ENCODE measurements around the gene CILP2. TPM values are rescaled to one million over a fixed set of nuclear protein-coding genes. Genes with fewer than 3 reads are reported as not detected.

CILP2 gene
- polyA plus RNA-seq, 1 of the 3 experiments (the other 2 are of a cell fraction) = 1.9 TPM

GRCh38 chr19:19527371-19527656 is 10.8 kb upstream of the CILP2 start:
- Histone ChIP-seq H4K20me1 (ENCODE audit: insufficient read depth) (peaks cover 51% of the 10 kb centered on the region), H3K79me2 (ENCODE audit: insufficient read depth) (peaks cover 34% of the 10 kb centered on the region), H3K9ac (no peak overlapping the region), H3F3A (replicated peaks; ENCODE audit: insufficient read depth) (peaks cover 3% of the 10 kb centered on the region), H2AFZ (ENCODE audit: low read depth) (no peak overlapping the region), H3K4me2 (no peak overlapping the region), H3K4me1 (ENCODE audit: control insufficient read depth in 1 of 2, insufficient read depth in 2 of 2, low read depth in 1 of 2, low read length in 1 of 2) (peaks cover 0 to 11% of the 10 kb centered on the region in 2 experiments; a peak in 1 of 4 replicates), H3K4me3 (ENCODE audit: low read depth in 2 of 2, low read length in 1 of 2) (no peak overlapping the region), H3K9me2 (no peaks in the 10 kb centered on the region), H3K36me3 (replicated peaks in 1 of 2; ENCODE audit: control insufficient read depth in 1 of 2, insufficient read depth in 2 of 2, low read length in 1 of 2) (peaks cover 9 to 17% of the 10 kb centered on the region in 2 experiments), H3K27me3 (ENCODE audit: insufficient read depth) (no peaks in the 10 kb centered on the region), H3K27ac (ENCODE audit: low read depth in 2 of 2, low read length in 1 of 2) (no peak overlapping the region), H3K9me3 (no peaks in the 10 kb centered on the region)
- DNase-seq = no peak
- TF ChIP-seq FOXJ3 (CRISPR knock-in tag; IDR thresholded peaks at IDR 0.05) = no peak
- TF ChIP-seq MEF2A (IDR thresholded peaks at IDR 0.05; ENCODE audit: borderline replicate concordance, low read depth) = no peak
- TF ChIP-seq MAX (IDR thresholded peaks at IDR 0.05; ENCODE audit: low read depth) = no peak
- no peak for TF ChIP-seq JUND (IDR thresholded peaks at IDR 0.05)
- TF ChIP-seq SMC3 (IDR thresholded peaks at IDR 0.05; ENCODE audit: low read depth, low read length) = no peak
- no peak for TF ChIP-seq TEAD4 (IDR thresholded peaks at IDR 0.05; ENCODE audit: borderline replicate concordance, insufficient read depth)
- TF ChIP-seq USF2 (IDR thresholded peaks at IDR 0.05; ENCODE audit: borderline replicate concordance, low read depth, low read length) = no peak
- no peak for TF ChIP-seq GABPA (IDR thresholded peaks at IDR 0.05; ENCODE audit: low read depth)
- no peak for TF ChIP-seq RAD21 (IDR thresholded peaks at IDR 0.05; ENCODE audit: low read length)
- no peak for TF ChIP-seq RXRA (IDR thresholded peaks at IDR 0.05; ENCODE audit: borderline replicate concordance, low read depth)
- no peak for TF ChIP-seq MXI1 (IDR thresholded peaks at IDR 0.05; ENCODE audit: low read depth, low read length)
- no peak for TF ChIP-seq NRF1 (IDR thresholded peaks at IDR 0.05; ENCODE audit: low read depth, low read length)
- TF ChIP-seq TCF12 (IDR thresholded peaks at IDR 0.05) = no peak
- TF ChIP-seq GATA2 (CRISPR knock-in tag; IDR thresholded peaks at IDR 0.05) = no peak
- CTCF ChIA-PET = interaction anchor here (0.9 to 15.3 kb wide), 2 partner anchors 10 to 26 kb away, joined by 3 to 258 read pairs; no protein-coding TSS in a partner anchor
- WGBS (ENCODE audit: low lambda C conversion rate) = 96% methylated on average over 9 of the region's 9 CpGs
- POLR2A ChIA-PET = interaction anchor here (2.5 kb wide), 1 partner anchor 11 kb away, joined by 15 read pairs; the partner anchor contains the start of genes NDUFA13 and TSSK6

- H3K9ac ChIP-seq = no peak overlapping the region
- no peaks in the 10 kb centered on the region for H3K27me3 ChIP-seq (ENCODE audit: insufficient read depth)
- no peaks in the 10 kb centered on the region for H3K9me3 ChIP-seq
- H2AFZ ChIP-seq (ENCODE audit: low read depth) = no peak overlapping the region
- H3F3A ChIP-seq (replicated peaks; ENCODE audit: insufficient read depth) = peaks cover 3% of the 10 kb centered on the region
- peaks cover 44% of the 10 kb centered on the region for H4K20me1 ChIP-seq (ENCODE audit: insufficient read depth)
- no peak overlapping the region for H3K27ac ChIP-seq (ENCODE audit: low read depth in 2 of 2, low read length in 1 of 2)
- no peaks in the 10 kb centered on the region for H3K9me2 ChIP-seq
- H3K4me1 ChIP-seq (ENCODE audit: control insufficient read depth in 1 of 2, insufficient read depth in 2 of 2, low read depth in 1 of 2, low read length in 1 of 2) = peaks cover 0 to 14% of the 10 kb centered on the region in 2 experiments; a peak in 1 of 4 replicates
- ChIA-PET CTCF (interaction anchor here (0.6 to 15.3 kb wide), 6 partner anchors 11 to 124 kb away, joined by 3 to 258 read pairs (median 4); partner anchors contain the start of genes GMIP and NDUFA13), POLR2A (interaction anchor here (2.5 kb wide), 1 partner anchor 12 kb away, joined by 15 read pairs; the partner anchor contains the start of genes NDUFA13 and TSSK6)
- no peak overlapping the region for H3K4me2 ChIP-seq
- no peak for DNase-seq
- peaks cover 7 to 17% of the 10 kb centered on the region in 2 experiments for H3K36me3 ChIP-seq (replicated peaks in 1 of 2; ENCODE audit: control insufficient read depth in 1 of 2, insufficient read depth in 2 of 2, low read length in 1 of 2)
- WGBS (ENCODE audit: low lambda C conversion rate) = 96% methylated on average over 12 of the region's 27 CpGs
- H3K4me3 ChIP-seq (ENCODE audit: low read depth in 2 of 2, low read length in 1 of 2) = no peak overlapping the region
- TF ChIP-seq CTCF (IDR thresholded peaks at IDR 0.05) = no peak
- TF ChIP-seq CHD2 (IDR thresholded peaks at IDR 0.05; ENCODE audit: low read length, partially characterized antibody) = no peak
- no peak for TF ChIP-seq FOXJ3 (CRISPR knock-in tag; IDR thresholded peaks at IDR 0.05)
- TF ChIP-seq TEAD4 (IDR thresholded peaks at IDR 0.05; ENCODE audit: borderline replicate concordance, insufficient read depth) = no peak
- TF ChIP-seq MXI1 (IDR thresholded peaks at IDR 0.05; ENCODE audit: low read depth, low read length) = no peak
- TF ChIP-seq GATA2 (CRISPR knock-in tag; IDR thresholded peaks at IDR 0.05) = no peak
- no peak for TF ChIP-seq ELF1 (IDR thresholded peaks at IDR 0.05)
- TF ChIP-seq PBX3 (IDR thresholded peaks at IDR 0.05) = no peak
- no peak for TF ChIP-seq FOXM1 (IDR thresholded peaks at IDR 0.05; ENCODE audit: low read depth)
- no peak for TF ChIP-seq USF2 (IDR thresholded peaks at IDR 0.05; ENCODE audit: borderline replicate concordance, low read depth, low read length)
- no peak for TF ChIP-seq RFX5 (IDR thresholded peaks at IDR 0.05; ENCODE audit: low read length)
- peaks cover 28% of the 10 kb centered on the region for H3K79me2 ChIP-seq (ENCODE audit: insufficient read depth)
Observed at GRCh38 chr19:19527674-19528625, 10.1 kb upstream of the CILP2 start.
